WERI-Rb-1 (cell line): Measurements from ENCODE around the gene TCF25.

Experiments used
- DNase-seq: peaks from one replicate; pipeline ENCODE4 v3.0.0-alpha.2; 2020
- H3K27ac ChIP-seq: fragments of 250-450 bp; sonication (Bioruptor Pico); 2 replicates; pipeline ENCODE4 v1.5.1; 2020; ENCODE audit warnings: mild to moderate bottlenecking, moderate library complexity
- H3K27me3 ChIP-seq: fragments of 250-450 bp; sonication (Bioruptor Pico); 2 replicates; pipeline ENCODE4 v1.5.1; 2021; ENCODE audit warnings: mild to moderate bottlenecking, low read depth, moderate library complexity; ENCODE audit not compliant: insufficient read depth, severe bottlenecking
- H3K36me3 ChIP-seq: fragments of 250-450 bp; sonication (Bioruptor Pico); 2 replicates; pipeline ENCODE4 v1.5.1; 2020; ENCODE audit warnings: mild to moderate bottlenecking, moderate library complexity
- H3K4me3 ChIP-seq: 2 replicates; pipeline ENCODE4 v1.5.1; 2011; ENCODE audit warnings: low read depth, mild to moderate bottlenecking, control low read depth, low read length
- H3K9me3 ChIP-seq: fragments of 250-450 bp; sonication (Bioruptor Pico); 2 replicates; pipeline ENCODE4 v1.5.1; 2021; ENCODE audit warnings: mild to moderate bottlenecking, moderate library complexity; ENCODE audit not compliant: severe bottlenecking
- TF ChIP-seq, protein P1 (sequence below): IDR thresholded peaks from 2 replicates; pipeline ENCODE4 v1.5.1; 2011; ENCODE audit warnings: low read depth, mild to moderate bottlenecking, control low read depth, inconsistent platforms, low read length

The TCF25 gene

GRCh38 chr16:89861648-89862047 lies 11.7 kb upstream of the TCF25 start:
- no peaks in the 10 kb centered on the region for H3K9me3 ChIP-seq
- TF ChIP-seq, protein P1, sequence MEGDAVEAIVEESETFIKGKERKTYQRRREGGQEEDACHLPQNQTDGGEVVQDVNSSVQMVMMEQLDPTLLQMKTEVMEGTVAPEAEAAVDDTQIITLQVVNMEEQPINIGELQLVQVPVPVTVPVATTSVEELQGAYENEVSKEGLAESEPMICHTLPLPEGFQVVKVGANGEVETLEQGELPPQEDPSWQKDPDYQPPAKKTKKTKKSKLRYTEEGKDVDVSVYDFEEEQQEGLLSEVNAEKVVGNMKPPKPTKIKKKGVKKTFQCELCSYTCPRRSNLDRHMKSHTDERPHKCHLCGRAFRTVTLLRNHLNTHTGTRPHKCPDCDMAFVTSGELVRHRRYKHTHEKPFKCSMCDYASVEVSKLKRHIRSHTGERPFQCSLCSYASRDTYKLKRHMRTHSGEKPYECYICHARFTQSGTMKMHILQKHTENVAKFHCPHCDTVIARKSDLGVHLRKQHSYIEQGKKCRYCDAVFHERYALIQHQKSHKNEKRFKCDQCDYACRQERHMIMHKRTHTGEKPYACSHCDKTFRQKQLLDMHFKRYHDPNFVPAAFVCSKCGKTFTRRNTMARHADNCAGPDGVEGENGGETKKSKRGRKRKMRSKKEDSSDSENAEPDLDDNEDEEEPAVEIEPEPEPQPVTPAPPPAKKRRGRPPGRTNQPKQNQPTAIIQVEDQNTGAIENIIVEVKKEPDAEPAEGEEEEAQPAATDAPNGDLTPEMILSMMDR: no peak
- no peak for DNase-seq
- H3K27me3 ChIP-seq: no peaks in the 10 kb centered on the region
- H3K27ac ChIP-seq: no peak overlapping the region
- no peak overlapping the region for H3K4me3 ChIP-seq
- peaks cover 16% of the 10 kb centered on the region for H3K36me3 ChIP-seq

GRCh38 chr16:89862732-89863131 lies 10.7 kb upstream of the TCF25 start:
- no peak overlapping the region for H3K27ac ChIP-seq
- H3K4me3 ChIP-seq: no peak overlapping the region
- peaks cover 16% of the 10 kb centered on the region for H3K36me3 ChIP-seq
- H3K27me3 ChIP-seq: no peaks in the 10 kb centered on the region
- TF ChIP-seq, protein P1: no peak
- H3K9me3 ChIP-seq: no peaks in the 10 kb centered on the region
- DNase-seq: no peak

- DNase-seq: no peak
- TF ChIP-seq, protein P1: no peak
Observed at GRCh38 chr16:89863741-89864526, 9.5 kb upstream of the TCF25 start.

GRCh38 chr16:89864527-89864820 lies 8.9 kb upstream of the TCF25 start:
- no peak overlapping the region for H3K4me3 ChIP-seq
- no peak for DNase-seq

More at GRCh38 chr16:89863741-89864526, 9.5 kb upstream of the TCF25 start:
- no peak overlapping the region for H3K27ac ChIP-seq
- no peaks in the 10 kb centered on the region for H3K9me3 ChIP-seq
- H3K36me3 ChIP-seq: peaks cover 20% of the 10 kb centered on the region
- H3K27me3 ChIP-seq: no peaks in the 10 kb centered on the region
- no peak overlapping the region for H3K4me3 ChIP-seq

GRCh38 chr16:89867918-89868317 lies 5.5 kb upstream of the TCF25 start:
- Histone ChIP-seq H3K27ac (no peak overlapping the region), H3K4me3 (no peak overlapping the region), H3K9me3 (no peaks in the 10 kb centered on the region), H3K36me3 (peaks cover 9% of the 10 kb centered on the region; the same call in 1 of the 2 replicates), H3K27me3 (no peaks in the 10 kb centered on the region)
- DNase-seq: no peak
- TF ChIP-seq, protein P1: no peak

More at GRCh38 chr16:89864527-89864820, 8.9 kb upstream of the TCF25 start:
- Histone ChIP-seq H3K36me3 (peaks cover 20% of the 10 kb centered on the region), H3K9me3 (no peaks in the 10 kb centered on the region), H3K27ac (no peak overlapping the region), H3K27me3 (no peaks in the 10 kb centered on the region)
- TF ChIP-seq, protein P1: no peak

DNA sequence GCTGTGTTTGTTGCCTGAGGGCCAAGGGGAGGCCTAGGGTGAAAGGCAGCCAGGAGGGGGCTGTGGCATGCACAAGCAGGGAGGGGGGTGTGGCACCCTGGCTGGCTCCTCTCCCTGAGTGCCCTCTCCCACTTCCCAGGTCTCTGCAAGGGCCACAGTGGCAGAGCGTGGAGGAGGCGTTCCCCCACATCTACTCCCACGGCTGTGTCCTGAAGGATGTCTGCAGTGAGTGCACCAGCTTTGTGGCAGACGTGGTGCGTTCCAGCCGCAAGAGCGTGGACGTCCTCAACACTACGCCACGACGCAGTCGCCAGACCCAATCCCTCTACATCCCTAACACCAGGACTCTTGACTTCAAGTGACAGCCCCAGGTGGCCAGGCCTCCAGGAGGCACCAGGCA lies 3.5 kb upstream of the TCF25 start:
- Histone ChIP-seq H3K27ac (no peak overlapping the region), H3K9me3 (no peaks in the 10 kb centered on the region), H3K4me3 (no peak overlapping the region), H3K36me3 (peaks cover 12% of the 10 kb centered on the region), H3K27me3 (no peaks in the 10 kb centered on the region)
- no peak for DNase-seq
- TF ChIP-seq, protein P1: no peak
